Stimulated activated naive CD4-positive, alpha-beta T cell (primary cell): ENCODE measurements around the gene SIPA1L3.
A peak's percentile ranks its signal among the peaks of the same experiment; 100 is the strongest.
"Not testable (repeated sequence)": the region's sequence is repeated elsewhere in the genome, so short reads cannot be mapped to it uniquely, and the experiment has no call there.

ENCODE experiments used
- DNase-seq, 6 experiments: peaks; one replicate each; lab custom pipeline; 2025; lab: John Stamatoyannopoulos, UW

SIPA1L3 gene

DNA sequence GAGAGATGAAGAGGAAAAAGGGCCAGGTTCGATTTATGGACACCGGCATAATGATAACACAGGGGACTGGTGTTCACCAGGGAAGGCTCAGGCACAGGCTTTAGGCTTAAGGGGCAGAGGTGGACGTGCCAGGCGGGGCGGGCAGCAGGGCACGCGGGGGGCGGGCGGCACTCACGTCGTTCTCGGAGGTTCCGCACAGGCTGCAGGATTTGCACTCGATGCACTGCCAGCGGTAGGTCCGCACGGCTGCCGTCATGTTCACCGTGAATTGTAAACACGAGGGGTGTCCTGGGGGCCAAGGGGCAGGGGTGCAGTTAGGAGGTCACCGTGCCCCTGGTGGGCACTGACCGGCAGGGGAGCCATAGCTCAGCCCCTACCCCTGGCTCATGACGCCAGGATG, 306.5 kb downstream of the SIPA1L3 start:
- no peak for DNase-seq

DNA sequence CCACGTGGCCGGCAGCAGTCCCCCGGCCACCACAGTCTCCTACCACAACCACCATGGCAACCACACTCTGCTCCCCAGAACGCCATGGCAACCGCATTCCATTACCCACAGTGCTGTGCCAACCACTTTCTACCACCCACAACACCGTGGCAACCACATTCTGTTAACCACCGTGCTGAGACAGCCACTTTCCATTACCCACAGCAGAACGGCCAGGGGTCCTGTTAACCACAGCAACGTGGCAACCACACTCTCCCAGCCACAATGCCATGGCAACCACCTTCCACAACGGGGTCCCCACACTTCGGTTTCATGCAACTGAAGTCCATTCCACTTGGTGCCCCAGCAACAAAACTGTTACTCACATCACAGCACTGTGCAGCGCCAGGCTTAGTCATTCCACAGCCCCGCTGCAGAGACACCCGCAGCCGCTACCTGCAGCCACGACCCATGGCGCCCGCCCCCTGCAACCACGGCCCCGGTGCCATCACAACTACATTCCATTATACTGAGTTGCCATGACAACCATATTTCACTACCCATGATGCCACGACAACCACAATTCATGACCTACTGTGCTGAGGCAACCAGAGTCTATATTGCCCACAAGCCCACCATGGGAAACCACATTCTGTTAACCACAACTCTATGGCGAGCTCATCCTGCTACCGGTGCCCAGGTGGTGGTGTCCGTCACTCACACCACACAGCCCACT, 307.1 kb downstream of the SIPA1L3 start:
- DNase-seq = no peak

DNA sequence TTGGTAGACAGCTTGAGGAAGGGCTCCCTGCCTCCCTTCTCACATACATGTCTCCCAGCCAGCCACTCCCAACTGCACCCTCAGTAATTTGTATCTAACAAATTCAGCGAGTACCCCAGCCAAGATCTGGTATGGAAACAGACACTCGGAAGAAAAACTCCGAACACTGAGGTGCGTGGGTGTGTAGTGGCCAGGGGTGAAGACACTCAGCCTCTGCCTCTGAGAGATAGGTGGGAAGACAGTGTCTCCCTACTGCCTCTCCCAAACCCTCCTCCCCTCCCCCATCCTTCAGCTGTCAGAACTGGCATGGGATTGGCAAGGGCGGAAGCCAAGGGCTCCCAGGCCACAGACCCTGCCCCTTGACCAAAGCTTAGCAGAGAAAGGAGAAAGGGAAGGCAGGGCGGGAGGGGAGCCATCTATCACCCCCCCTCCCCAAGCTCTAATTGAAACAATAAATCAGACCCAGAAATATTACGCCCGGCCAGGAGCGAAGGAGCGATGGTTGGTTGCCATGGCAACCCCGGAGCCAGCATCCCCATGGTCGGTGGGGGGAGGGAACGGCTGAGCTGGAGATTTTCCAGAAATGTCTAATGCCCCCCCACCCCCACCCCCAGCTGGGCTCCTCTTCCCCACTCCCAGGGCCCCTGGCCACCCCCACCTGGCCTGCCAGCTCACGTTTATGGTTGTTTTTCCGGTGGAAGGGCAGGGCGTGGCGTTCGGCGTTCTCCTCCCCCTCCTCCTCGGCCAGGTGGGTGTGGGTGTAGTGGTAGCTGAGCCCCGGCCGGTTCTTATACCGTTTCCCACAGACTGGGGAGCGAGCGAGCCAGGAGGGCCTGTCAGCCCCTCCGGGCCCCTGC, 310.0 kb downstream of the SIPA1L3 start:
- no peak for DNase-seq

DNA sequence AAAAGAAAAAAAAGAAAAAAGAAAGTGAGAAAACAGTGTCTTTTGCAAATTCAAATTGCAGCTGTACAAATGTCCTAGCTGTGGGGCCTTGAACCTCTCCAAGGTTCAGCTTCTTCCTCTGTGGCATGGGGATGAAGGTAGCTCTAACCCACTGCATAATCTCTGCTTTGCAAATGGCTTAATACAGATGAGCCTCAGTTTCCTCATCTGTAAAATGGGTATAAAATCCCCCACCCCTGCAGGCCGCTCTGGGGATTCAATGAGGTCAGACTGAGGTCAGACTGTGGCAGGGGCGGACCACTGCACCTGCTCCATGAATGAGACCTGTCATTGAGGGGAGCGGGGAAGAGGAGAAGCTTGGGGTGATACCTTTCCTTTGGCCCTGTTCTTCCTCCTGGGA, 311.2 kb downstream of the SIPA1L3 start:
- no peak for DNase-seq

DNA sequence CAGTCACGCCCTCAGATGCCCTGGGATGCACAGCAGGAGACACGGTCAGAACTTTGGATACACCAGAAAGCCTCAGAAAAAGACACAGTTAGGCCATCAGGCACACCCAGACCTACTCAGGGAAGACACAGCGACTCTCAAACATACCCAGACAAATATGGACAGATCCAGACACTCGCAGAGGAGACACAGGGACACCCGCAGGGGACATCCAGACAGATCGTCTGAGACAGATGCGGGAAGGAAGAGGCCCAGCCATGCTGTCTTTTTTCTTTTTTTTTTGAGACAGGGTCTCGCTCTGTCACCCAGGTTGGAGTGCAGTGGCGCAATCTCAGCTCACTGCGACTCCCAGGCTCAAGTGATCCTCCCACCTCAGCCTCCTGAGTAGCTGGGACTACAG, 312.2 kb downstream of the SIPA1L3 start:
- DNase-seq = no peak

DNA sequence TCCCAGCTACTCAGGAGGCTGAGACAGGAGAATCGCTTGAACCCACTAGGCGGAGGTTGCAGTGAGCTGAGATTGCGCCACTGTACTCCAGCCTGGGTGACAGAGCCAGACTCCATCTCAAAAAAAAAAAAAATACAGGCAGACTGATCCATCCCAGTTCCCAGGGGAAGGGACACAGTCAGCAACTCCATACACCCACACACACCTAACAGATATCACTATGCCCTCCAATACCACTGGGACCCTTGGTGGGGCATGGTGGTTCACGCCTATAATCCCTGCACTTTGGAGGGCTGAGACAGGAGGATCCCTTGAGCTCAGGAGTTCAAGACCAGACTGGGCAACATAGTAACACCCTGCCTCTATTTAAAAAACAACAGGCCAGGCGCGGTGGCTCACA, 314.4 kb downstream of the SIPA1L3 start:
- no peak for DNase-seq

DNA sequence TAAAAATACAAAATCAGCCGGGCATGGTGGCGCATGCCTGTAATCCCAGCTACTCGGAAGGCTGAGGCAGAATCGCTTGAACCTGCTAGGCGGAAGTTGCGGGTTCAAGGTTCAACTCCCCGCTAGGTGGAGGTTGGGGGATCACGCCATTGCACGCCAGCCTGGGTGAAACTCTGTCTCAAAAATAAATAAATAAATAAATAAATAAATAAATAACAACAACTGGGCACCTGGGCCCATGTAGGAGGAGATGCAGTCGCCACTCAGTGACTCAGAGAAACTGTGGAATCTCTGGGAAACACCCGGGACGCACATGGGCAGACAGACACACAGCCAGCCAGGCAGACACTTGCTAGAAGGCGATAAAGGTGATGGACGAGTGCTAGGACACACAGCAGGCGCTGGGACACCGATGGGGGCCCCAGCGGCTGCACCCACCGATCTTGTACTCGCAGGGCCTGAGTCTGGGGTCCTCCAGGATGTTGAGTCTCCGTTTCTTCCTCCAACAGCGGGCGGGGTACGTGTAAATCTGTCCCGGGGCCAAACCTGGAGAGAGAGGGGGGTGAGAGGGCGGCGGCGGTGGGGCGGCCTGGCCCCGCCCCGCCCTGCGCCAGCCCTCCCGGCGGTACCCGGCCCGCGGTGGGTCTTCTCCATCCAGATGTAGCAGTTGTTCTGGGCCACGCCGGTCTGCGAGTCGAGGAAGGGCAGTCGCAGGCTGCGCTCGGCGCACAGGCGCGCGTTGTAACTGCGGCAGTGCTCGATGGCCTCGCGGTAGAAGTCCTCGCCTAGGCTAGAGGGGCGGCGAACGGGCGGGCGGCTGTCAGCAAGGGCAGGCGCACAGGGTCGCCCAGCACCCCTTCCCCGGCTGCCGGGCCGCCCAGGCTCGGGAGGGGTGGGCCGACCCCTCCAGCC, 315.2 kb downstream of the SIPA1L3 start:
- no peak for DNase-seq

DNA sequence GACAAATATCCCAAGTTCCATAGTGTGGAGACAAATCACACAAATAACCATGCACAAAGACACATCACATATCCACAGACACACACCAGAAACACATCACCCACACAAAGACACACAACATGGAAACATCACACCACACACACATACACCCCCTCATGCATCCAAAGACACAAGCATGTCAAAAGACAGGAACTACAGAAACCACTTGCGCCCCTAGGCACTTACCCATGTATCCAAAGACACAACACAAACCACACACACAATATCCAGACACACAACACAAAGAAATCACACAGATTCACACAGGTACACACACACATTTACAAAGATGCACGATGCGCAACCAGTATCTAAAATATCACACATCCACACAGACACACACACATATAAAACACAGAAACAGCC, 316.1 kb downstream of the SIPA1L3 start:
- no peak for DNase-seq

DNA sequence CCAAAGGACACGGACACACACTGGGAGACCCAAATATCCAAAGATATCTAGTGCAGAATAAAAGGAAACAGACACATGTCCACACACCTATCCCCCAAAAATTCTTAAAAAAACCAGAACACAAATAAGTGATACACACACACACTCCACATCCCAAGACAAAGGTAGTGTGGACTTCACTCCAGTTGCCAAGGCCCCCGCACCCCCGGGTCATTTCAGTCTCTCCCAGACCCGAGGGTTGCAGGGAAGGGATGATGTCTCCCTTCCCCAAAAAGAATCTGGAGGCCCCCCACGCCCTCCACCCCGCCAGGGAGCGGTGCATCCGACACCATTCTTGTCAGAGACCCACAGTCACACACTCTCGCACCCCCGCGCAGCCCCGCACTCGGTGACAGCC, 316.6 kb downstream of the SIPA1L3 start:
- no peak for DNase-seq

DNA sequence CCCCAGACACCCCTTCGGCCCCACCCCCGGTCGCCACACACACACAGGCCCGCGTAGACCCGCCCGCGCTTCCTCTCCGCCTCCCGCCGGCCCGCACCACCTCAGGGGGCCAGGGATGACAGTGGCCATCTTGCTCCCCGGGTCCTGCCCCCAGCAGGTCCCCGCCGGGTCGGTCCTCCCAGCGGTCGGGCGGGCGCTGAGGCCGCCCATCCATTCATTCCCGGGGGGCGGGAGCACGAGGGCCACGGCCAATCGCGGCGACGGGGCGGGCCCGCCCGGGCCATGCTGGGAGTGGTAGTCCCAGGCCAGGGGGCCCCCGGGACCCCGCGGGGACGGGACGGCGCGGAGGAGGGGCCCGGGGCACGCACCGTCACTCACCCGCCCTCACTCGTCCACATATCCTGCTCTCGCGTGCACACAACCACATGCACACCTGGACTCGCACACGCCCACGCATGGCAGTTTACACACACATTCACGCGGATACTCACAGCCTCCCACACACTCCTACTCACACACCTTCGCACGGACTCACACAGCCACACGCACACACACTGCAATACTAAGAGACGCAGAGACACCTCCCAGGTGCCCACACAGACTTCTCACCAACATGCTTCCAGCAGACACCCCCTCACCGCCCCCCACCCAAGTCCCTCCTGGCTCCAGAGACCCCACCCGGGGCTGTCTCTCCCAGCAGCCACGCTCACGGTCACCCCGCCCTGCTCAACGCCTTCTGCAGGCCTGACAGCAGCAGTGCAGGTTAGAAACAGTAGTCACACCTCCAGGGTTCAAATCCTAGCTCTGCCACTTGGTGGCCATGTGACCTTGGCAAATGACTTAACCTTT, 317.2 kb downstream of the SIPA1L3 start, which contains the start of gene DPF1:
DPF1 (minus strand) TSS at position 209 of the 849 bp plus-strand sequence; CDS start at position 129, 80 bp downstream.
- DNase-seq = peak in 4 of 6 experiments; percentile 16 to 30 (median 22)

DNA sequence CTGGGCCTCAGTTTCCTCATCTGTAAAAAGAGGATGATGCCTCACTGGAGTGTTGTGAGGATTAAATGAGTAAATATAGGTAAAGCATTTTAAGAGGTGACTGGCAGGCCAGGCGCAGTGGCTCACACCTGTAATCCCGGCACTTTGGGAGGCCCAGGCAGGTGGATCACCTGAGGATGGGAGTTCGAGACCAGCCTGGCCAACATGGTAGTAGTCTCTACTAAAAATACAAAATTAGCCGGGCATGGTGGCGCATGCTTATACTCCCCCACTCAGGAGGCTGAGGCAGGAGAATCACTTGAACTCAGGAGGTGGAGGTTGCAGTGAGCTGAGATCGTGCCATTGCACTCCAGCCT, 317.8 kb downstream of the SIPA1L3 start:
- not testable (repeated sequence) for DNase-seq

DNA sequence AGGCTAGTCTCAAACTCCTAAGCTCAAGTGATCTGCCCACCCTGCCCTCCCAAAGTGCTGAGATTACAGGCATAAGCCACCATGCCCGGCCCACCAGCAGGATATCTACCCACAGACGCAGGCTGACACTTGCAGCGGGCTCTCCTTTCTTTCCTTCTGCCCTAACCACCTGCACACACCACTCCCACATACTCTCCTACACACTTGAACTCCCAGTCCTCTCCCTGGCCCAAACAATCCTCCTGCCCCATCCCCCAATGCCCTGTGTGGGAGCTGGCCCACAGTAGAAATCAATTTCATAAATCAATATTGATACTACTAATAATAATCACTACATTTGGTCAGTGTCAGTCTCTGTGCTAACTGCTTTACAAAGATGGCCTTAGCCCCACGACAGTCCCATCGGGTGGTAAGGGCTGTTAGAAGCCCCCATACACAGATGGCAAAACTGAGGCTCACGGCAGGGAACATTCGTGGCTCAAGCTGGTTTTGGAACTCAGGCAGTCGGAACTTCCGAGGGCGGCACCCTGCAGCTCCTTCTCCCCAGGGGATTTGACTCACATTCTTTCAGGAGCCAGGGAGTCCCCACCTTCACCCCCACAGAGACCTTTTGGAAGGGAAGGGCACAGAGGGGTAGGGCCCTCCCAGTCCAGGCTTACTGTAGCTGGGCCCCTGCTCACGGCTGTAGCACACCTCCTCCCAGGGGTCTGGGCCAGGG, 320.4 kb downstream of the SIPA1L3 start:
- DNase-seq = no peak

DNA sequence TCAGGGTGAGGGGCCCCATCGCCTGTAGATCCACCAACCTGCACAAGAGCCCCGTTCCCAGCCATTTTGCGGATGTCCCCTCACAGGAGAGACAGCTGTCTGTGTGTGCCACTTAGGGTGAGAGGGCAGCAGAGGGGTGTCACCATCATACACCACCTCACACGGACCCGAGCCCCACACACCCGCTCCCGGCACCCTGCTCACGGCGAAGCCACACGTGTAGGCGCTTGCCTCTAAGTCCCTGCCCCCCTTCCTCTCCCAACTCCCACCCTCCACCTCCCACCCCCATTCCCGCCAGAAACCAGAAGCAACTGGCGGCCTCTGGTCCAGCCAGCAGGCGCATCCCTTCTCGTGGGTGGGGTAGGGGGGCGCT, 321.0 kb downstream of the SIPA1L3 start:
- DNase-seq = no peak

DNA sequence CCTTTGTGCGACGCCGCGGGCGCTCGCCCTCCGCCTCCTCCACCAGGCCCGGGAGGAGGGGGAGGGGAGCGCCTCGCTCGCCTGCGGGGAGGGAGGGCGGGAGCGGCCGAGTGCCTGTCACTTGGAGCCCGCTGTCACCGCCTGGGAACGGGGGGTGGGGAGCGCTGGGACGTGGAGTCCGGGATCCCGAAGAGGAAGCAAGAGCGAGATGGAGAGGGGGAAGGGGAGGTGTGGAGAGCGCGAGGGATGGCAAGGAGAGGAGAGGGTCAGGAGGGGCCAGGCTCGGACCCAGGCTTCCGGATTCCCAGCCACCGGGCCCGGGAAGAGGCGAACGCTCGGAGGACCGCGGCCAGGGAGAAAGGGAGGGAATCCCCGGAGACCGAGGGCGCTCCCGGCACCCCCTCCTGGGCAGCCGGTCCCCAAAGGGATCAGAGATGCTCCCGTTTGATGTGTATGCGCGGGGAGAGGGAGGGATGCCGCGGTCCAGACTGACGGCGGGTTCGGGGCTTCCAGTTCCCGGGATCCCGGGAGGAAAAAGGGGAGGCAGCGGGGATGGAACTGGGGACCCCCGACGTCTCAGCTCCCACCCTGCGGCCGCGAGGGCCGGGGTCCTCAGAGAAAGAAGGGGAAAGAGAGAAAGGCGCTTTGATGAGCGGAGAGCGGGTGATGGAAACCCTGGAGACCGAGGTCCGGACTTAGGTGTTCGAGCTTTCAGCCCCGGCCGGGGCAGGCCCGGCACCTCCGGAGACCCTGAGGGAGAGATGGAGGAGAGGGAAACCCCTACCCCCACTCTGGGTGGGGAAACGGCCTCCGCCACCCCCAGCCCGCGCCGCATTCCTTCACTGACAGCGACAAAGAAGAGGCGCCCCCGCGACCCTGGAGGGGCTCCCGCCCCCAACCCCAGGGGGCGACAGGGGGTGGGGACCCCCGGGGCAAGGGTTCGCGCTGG, 321.8 kb downstream of the SIPA1L3 start:
- DNase-seq = no peak

DNA sequence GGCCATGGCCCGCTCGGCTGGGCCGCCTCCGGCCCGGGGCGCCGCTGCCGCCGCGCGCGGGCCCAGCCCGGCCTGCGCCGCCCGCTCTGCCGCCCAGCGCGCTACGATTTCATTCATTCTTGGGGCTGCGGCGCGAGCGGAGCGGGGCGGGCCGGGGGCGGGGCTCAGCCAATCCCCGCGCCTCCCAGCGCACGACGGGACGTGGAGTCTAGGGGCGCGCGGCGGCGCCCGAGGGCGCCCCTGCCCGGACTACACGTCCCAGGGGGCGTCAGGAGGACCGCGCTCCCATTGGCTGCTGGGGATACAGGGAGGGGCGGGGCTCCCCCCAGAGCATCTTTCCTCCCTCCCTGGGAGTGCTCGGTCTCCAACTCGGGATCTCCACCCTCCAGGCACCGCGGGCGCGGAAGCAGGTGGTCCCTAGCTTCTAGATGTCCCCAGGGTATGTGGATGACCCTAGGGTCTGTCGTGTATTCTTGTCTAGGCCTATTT, 322.6 kb downstream of the SIPA1L3 start:
- DNase-seq = peak in 5 of 6 experiments; percentile 18 to 52 (median 30)

DNA sequence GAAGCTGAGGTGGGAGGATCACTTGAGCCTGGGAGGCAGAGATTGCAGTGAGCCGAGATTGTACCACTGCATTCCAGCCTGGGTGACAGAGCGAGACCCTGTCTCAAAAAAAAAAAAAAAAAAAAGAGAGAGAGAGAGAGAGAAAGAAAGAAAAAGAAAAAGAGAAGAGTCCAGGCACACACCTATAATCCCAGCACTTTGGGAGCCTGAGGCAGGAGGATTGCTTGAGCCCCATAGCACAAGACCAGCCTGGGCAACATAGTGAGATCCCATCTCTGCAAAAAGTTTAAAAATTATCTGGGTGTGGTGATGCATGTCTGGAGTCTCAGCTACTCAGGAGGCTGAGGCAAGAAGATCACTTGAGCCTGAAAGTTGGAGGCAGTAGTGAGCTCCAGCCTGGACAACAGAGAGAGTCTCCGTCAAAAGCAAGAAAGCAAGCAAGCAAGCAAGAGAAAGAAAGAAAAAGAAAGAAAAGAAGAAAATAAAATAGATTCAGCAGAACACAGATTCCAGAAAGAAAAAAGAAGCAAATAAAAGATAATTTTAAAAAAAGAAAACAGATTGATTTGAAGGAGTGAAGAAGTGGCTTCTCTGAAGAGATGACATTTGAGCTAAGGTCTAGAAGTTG, 323.6 kb downstream of the SIPA1L3 start:
- DNase-seq = not testable (repeated sequence)

DNA sequence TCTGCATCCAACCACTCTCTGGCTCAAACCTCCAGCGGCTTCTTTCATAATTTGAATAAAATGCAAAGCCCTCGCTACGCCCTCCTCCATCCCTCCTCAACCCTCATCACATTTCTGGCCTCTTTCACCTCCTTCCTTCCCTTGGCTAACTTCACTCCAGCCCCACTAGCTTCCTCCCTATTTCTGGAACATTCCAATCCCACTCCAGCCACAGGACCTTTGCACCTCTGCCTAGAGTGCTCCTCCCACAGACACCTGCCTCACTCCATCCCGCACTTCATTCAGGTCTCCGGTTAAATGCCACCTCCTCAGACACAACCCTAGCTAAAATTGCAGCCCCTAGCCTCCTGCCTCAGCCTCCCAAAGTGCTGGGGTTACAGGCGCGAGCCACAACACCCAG, 324.9 kb downstream of the SIPA1L3 start:
- DNase-seq = no peak

DNA sequence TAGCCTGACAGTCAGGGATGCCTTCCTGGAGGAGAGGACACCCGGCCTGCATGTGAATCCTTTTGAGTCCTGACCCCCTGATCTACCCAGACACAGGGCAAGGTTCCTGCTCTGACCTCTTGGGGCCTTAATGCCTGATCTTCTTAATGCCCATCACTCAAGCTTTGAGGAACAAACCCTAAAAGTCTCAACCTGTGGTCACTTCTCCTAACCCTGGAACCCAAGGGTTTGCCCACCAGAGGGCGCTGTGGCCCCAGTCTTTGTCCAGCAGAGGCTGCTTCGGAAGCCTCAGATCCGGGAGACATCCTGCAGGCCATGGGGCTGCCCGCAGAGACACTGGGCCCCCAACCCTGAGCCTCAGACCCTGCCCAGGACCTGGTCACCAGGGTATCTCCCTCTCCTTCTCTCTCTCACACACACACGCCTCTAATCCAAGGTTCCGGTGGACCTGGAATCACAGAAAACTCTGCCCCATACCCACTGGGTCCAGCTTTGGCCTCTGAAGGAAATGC, 326.8 kb downstream of the SIPA1L3 start:
- DNase-seq = peak in 5 of 6 experiments; percentile 39 to 65 (median 53)

DNA sequence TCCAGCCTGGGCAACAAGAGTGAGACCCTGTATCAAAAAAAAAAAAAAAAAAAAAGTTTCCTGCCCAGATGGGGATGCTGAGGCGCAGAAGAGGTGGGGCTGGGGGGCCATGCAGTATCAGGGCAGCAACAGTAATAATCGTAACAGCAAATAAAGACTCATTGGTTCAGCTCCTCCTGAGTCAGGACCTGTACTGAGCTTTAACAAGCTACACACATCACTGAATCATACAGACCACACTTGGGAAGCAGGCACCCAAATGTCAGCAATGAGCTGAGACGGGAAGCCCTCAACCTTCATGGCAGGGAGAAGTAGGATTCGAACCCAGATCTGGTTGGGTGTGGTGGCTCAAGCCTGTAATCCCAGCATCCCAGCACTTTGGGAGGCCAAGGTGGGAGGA, 327.6 kb downstream of the SIPA1L3 start:
- DNase-seq = no peak
